Peyer's patch (tissue), 4 donors: Measurements from ENCODE around the gene RMND1. TPM values are rescaled to one million over a fixed set of nuclear protein-coding genes. Genes with fewer than 3 reads are reported as not detected.

Experiments used
- DNase-seq, 3 donors: peaks; one replicate each; pipeline ENCODE4 v3.0.0-alpha.2; 2017 to 2019
- H3K27ac ChIP-seq, 4 donors: fragments of 200-600 bp; sonication (generic); one replicate each; pipeline ENCODE4 v1.5.1; 2016 to 2019
- H3K27me3 ChIP-seq, 2 donors: fragments of 200-600 bp; sonication (generic); one replicate each; pipeline ENCODE4 v1.5.1; 2019
- H3K36me3 ChIP-seq, 3 donors: fragments of 200-600 bp; sonication (generic); one replicate each; pipeline ENCODE4 v1.5.1; 2016 to 2019
- H3K4me1 ChIP-seq, 4 donors: fragments of 200-600 bp; sonication (generic); one replicate each; pipeline ENCODE4 v1.5.1; 2016 to 2019
- H3K4me3 ChIP-seq, 4 donors: fragments of 200-600 bp; sonication (generic); 1 replicate in 3 of 4; 2 replicates in 1 of 4; pipeline ENCODE4 v1.5.1; 2016 to 2019; ENCODE audit warnings: mild to moderate bottlenecking in 1 of 4
- H3K9me3 ChIP-seq, 4 donors: fragments of 200-600 bp; sonication (generic); one replicate each; pipeline ENCODE4 v1.5.1; 2016 to 2019; ENCODE audit warnings: mild to moderate bottlenecking in 1 of 4
- POLR2A ChIP-seq, 2 donors: fragments of 450-650 bp; IDR thresholded peaks; one replicate each; pipeline ENCODE4 v1.5.1; 2017; ENCODE audit warnings: antibody characterized with exemption in 2 of 2, mild to moderate bottlenecking in 2 of 2, moderate library complexity in 2 of 2
- total RNA-seq, 4 donors: library from RNA; depleted of rRNA; stranded (reverse); fragments of >200 nt; gene quantifications; one replicate each; pipeline ENCODE4 v1.1.0, GENCODE V29; 2016
- TF ChIP-seq, protein P1 (sequence below), 6 experiments: fragments of 450-650 bp in 4 of 6; fragments of 200-600 bp in 2 of 6; sonication (generic) in 1 of 6; IDR thresholded peaks; one replicate each; pipeline ENCODE4 v1.5.1; 2017 to 2019; ENCODE audit warnings: antibody characterized with exemption in 6 of 6, mild to moderate bottlenecking in 3 of 6, moderate library complexity in 1 of 6

Gene RMND1
- total RNA-seq, 4 donors from 2014 or later = 18.2 to 50.3 (median 35.6) TPM

DNA sequence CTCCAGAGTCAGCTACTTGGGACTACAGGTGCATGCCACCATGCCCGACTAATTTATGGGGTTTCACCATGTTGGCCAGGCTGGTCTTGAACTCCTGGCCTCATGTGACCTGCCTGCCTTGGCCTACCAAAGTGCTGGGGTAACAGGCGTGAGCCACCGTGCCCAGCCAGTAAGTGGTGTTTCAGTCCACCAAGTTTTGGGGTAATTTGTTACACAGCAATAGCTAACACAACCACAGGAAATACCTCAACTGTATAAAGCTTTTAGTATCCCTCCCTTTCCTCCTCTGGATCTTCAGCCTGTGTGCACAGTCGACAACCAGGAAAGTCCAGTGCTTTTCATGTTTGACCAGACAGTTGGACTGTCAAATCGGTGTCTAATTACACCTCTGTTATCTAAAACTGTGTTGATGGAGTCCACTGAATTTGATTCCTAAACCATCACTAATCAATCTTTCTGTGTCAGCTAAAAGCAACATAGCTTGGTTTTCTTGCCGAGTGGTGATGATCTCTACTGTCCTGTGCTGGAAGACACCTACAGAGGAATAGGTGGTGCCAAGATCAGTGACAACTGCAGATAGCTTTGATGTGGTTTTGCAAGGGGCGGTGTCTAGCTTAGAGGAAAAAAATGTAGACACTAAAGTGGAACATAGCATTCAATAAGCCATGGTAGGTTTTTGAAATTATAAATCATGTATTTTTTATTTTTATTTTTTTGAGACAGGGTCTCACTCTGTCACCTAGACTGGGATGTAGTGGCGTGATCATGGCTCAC lies 38.4 kb downstream of the RMND1 start:
- DNase-seq = no peak
- TF ChIP-seq POLR2A (IDR thresholded peaks at IDR 0.05) = no peak
- TF ChIP-seq, protein P1, sequence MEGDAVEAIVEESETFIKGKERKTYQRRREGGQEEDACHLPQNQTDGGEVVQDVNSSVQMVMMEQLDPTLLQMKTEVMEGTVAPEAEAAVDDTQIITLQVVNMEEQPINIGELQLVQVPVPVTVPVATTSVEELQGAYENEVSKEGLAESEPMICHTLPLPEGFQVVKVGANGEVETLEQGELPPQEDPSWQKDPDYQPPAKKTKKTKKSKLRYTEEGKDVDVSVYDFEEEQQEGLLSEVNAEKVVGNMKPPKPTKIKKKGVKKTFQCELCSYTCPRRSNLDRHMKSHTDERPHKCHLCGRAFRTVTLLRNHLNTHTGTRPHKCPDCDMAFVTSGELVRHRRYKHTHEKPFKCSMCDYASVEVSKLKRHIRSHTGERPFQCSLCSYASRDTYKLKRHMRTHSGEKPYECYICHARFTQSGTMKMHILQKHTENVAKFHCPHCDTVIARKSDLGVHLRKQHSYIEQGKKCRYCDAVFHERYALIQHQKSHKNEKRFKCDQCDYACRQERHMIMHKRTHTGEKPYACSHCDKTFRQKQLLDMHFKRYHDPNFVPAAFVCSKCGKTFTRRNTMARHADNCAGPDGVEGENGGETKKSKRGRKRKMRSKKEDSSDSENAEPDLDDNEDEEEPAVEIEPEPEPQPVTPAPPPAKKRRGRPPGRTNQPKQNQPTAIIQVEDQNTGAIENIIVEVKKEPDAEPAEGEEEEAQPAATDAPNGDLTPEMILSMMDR (IDR thresholded peaks at IDR 0.05) = no peak
- no peak overlapping the region for H3K27ac ChIP-seq

DNA sequence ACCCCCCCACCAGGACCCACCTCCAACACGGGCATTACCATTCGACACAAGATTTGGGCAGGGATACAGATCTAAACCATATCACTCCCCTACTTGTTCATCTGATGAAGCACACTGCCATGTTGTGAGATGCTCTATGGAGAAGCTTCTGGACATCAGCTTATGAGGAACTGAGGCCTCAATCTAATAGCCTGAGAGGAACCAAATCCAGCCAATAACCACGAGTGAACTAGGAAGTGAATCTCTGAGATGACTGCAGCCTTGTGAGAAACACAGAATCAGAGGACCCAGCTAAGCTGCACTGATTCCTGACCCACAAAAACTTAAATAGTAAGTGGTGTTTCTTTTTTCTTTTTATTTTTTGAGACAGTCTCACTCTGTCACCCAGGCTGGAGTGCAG lies 39.0 kb downstream of the RMND1 start:
- H3K27ac ChIP-seq = no peak overlapping the region
- H3K9me3 ChIP-seq = no peaks in the 10 kb centered on the region
- no peaks in the 10 kb centered on the region for H3K27me3 ChIP-seq
- no peak overlapping the region for H3K4me3 ChIP-seq
- H3K36me3 ChIP-seq = peaks cover 0 to 50% (median 0%) of the 10 kb centered on the region in 3 donors
- H3K4me1 ChIP-seq = no peaks in the 10 kb centered on the region
- DNase-seq = no peak
- TF ChIP-seq, protein P1 (IDR thresholded peaks at IDR 0.05) = no peak
- TF ChIP-seq POLR2A (IDR thresholded peaks at IDR 0.05) = no peak

More for the DNA sequence above, 38.4 kb downstream of the RMND1 start:
- peaks cover 0 to 51% (median 0%) of the 10 kb centered on the region in 3 donors for H3K36me3 ChIP-seq
- H3K9me3 ChIP-seq = no peaks in the 10 kb centered on the region
- no peaks in the 10 kb centered on the region for H3K27me3 ChIP-seq
- no peak overlapping the region for H3K4me3 ChIP-seq
- no peaks in the 10 kb centered on the region for H3K4me1 ChIP-seq

DNA sequence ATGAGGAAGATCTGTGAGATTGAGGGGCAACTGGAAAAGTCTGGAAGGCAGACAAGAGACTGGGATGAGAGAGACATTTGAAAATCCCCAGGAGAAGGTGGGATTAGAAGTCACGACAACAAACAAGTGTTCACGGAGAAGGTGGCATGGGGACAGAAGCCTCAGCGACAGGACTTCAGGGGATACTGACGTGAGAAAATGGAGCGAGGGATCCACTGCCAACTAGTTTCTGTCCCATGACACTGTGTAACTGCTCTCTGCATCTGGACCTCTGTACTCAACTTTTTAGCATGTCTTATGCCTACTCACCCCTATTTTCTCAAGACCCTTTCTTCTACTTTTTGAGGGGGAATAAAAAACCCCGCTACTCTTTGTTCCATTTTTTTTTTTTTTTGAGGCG lies 42.2 kb downstream of the RMND1 start:
- H3K4me3 ChIP-seq = no peak overlapping the region
- no peaks in the 10 kb centered on the region for H3K27me3 ChIP-seq
- DNase-seq = no peak
- no peak for TF ChIP-seq POLR2A (IDR thresholded peaks at IDR 0.05)
- TF ChIP-seq, protein P1 (IDR thresholded peaks at IDR 0.05) = no peak
- H3K4me1 ChIP-seq = no peaks in the 10 kb centered on the region
- H3K27ac ChIP-seq = no peak overlapping the region
- H3K36me3 ChIP-seq = peaks cover 0 to 38% (median 0%) of the 10 kb centered on the region in 3 donors
- no peaks in the 10 kb centered on the region for H3K9me3 ChIP-seq

DNA sequence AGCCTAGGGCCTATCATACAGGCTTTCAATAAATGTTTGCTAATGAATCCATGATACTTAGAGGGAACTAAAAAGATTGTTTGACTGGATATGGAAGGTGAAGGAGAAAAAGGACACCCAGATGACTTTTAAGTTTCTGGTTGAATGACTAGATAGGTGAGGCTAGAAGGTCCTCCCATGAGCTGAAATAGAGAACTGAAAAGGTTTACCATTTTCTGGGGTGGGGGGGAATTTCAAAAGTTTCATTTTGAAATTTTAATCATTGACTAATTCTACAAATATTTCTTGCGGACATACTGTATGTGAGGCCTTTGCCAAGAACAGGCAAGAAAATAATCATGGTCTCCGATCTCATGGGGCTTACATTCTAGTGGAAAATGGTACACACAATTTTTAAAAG lies 42.7 kb downstream of the RMND1 start:
- H3K36me3 ChIP-seq = peaks cover 0 to 42% (median 0%) of the 10 kb centered on the region in 3 donors
- no peaks in the 10 kb centered on the region for H3K27me3 ChIP-seq
- no peaks in the 10 kb centered on the region for H3K4me1 ChIP-seq
- no peak overlapping the region for H3K4me3 ChIP-seq
- H3K9me3 ChIP-seq = no peaks in the 10 kb centered on the region
- no peak overlapping the region for H3K27ac ChIP-seq
- TF ChIP-seq, protein P1 (IDR thresholded peaks at IDR 0.05) = no peak
- TF ChIP-seq POLR2A (IDR thresholded peaks at IDR 0.05) = no peak
- DNase-seq = no peak

DNA sequence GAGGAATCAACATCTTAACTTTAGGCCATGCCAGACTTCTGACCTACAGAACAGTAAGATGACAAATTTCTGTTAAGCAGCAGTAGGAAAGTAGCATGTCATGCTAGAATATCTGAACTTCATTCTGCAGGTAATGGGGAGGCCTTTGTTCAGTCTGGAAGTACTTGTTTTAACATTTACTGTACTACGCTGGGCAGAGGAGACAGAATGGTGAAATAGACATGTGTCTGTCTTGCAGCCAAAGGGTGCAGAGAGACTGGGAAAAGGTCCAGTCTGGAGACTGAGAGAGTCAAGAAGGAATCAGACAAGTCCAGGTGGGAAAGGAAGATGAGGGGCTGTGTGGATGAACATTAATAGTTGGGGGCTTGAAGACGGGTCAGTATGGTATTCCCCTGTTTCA lies 43.1 kb downstream of the RMND1 start:
- Histone ChIP-seq H3K36me3 (peaks cover 0 to 42% (median 0%) of the 10 kb centered on the region in 3 donors), H3K4me1 (no peaks in the 10 kb centered on the region), H3K27me3 (no peaks in the 10 kb centered on the region), H3K9me3 (no peaks in the 10 kb centered on the region), H3K27ac (no peak overlapping the region), H3K4me3 (no peak overlapping the region)
- DNase-seq = no peak
- no peak for TF ChIP-seq POLR2A (IDR thresholded peaks at IDR 0.05)
- TF ChIP-seq, protein P1 (IDR thresholded peaks at IDR 0.05) = no peak
